Hematopoietic multipotent progenitor cell treated with erythropoietin and hydrocortisone succinate and interleukin-3 and kit ligand, for 8 days (in vitro differentiated cells): ENCODE results near the gene GPRIN3.
A peak's percentile ranks its signal among the peaks of the same experiment; 100 is the strongest.

Experiments
- DNase-seq: peaks from one replicate; pipeline ENCODE4 v3.0.0-alpha.2; 2015

GPRIN3 gene

GRCh38 chr4:89253935-89254334, 53.7 kb downstream of the GPRIN3 start:
- DNase-seq = no peak

- DNase-seq = no peak
Measured at GRCh38 chr4:89253311-89253710, 54.3 kb downstream of the GPRIN3 start.

- no peak for DNase-seq
Measured at GRCh38 chr4:89251396-89251795, 56.2 kb downstream of the GPRIN3 start.

- no peak for DNase-seq
Measured at GRCh38 chr4:89249716-89250361, 57.8 kb downstream of the GPRIN3 start.

- DNase-seq = no peak
Measured at GRCh38 chr4:89249313-89249712, 58.3 kb downstream of the GPRIN3 start.

GRCh38 chr4:89248879-89249281, 58.7 kb downstream of the GPRIN3 start:
- DNase-seq = no peak

- DNase-seq = no peak
Measured at GRCh38 chr4:89247951-89248350, 59.6 kb downstream of the GPRIN3 start.

GRCh38 chr4:89245459-89245858, 62.1 kb downstream of the GPRIN3 start:
- DNase-seq = no peak

- DNase-seq = no peak
Measured at GRCh38 chr4:89243733-89244252, 63.8 kb downstream of the GPRIN3 start.

GRCh38 chr4:89242864-89243732, 64.5 kb downstream of the GPRIN3 start:
- no peak for DNase-seq

GRCh38 chr4:89242216-89242615, 65.4 kb downstream of the GPRIN3 start:
- DNase-seq = no peak

- DNase-seq = no peak
Measured at GRCh38 chr4:89230271-89230670, 77.3 kb downstream of the GPRIN3 start.

- peak; percentile 75 for DNase-seq
Measured at GRCh38 chr4:89226665-89227574, 80.7 kb downstream of the GPRIN3 start.

- DNase-seq = no peak
Measured at GRCh38 chr4:89222170-89222569, 85.4 kb downstream of the GPRIN3 start.

- DNase-seq = no peak
Measured at GRCh38 chr4:89221167-89221867, 86.3 kb downstream of the GPRIN3 start.

- no peak for DNase-seq
Measured at GRCh38 chr4:89218587-89218986, 89.0 kb downstream of the GPRIN3 start.

- no peak for DNase-seq
Measured at GRCh38 chr4:89217604-89218003, 90.0 kb downstream of the GPRIN3 start.

- no peak for DNase-seq
Measured at GRCh38 chr4:89216866-89217265, 90.7 kb downstream of the GPRIN3 start.

GRCh38 chr4:89216422-89216821, 91.2 kb downstream of the GPRIN3 start:
- no peak for DNase-seq

- no peak for DNase-seq
Measured at GRCh38 chr4:89215736-89216135, 91.9 kb downstream of the GPRIN3 start.

- DNase-seq = no peak
Measured at GRCh38 chr4:89214308-89214707, 93.3 kb downstream of the GPRIN3 start.

GRCh38 chr4:89213382-89213701, 94.3 kb downstream of the GPRIN3 start:
- no peak for DNase-seq
